Spleen (tissue), 7 donors: Measurements from ENCODE around the gene GNS.

ENCODE experiments used
- POLR2A ChIP-seq, 3 donors: fragments of 450-650 bp; IDR thresholded peaks; one replicate each; pipeline ENCODE4 v1.5.1; 2017; ENCODE audit warnings: antibody characterized with exemption in 3 of 3, mild to moderate bottlenecking in 1 of 3
- TF ChIP-seq, protein P1 (sequence below), 11 experiments: fragments of 200-600 bp in 7 of 11; fragments of 450-650 bp in 4 of 11; sonication (generic) in 4 of 11; IDR thresholded peaks in 8 of 11; conservative IDR thresholded peaks in 3 of 11; 1 replicate in 7 of 11; 2 replicates in 4 of 11; pipeline versions ENCODE4 v1.4.0 to v1.8.0; 2016 to 2021; ENCODE audit warnings: antibody characterized with exemption in 11 of 11, inconsistent platforms in 4 of 11, mild to moderate bottlenecking in 1 of 11
- donor health status: DM: no; HTN: no; CAD: no; lungs with moderate emphysema.
- donor health status: DM: no; HTN: no; CAD: no.
- donor health status: DM: no; HTN: no; CAD: no.

GRCh38 chr12:64673490-64674169, 85.6 kb downstream of the GNS start:
- TF ChIP-seq, protein P1, sequence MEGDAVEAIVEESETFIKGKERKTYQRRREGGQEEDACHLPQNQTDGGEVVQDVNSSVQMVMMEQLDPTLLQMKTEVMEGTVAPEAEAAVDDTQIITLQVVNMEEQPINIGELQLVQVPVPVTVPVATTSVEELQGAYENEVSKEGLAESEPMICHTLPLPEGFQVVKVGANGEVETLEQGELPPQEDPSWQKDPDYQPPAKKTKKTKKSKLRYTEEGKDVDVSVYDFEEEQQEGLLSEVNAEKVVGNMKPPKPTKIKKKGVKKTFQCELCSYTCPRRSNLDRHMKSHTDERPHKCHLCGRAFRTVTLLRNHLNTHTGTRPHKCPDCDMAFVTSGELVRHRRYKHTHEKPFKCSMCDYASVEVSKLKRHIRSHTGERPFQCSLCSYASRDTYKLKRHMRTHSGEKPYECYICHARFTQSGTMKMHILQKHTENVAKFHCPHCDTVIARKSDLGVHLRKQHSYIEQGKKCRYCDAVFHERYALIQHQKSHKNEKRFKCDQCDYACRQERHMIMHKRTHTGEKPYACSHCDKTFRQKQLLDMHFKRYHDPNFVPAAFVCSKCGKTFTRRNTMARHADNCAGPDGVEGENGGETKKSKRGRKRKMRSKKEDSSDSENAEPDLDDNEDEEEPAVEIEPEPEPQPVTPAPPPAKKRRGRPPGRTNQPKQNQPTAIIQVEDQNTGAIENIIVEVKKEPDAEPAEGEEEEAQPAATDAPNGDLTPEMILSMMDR (IDR thresholded peaks at IDR 0.05 in 8 of 11, conservative IDR thresholded peaks at IDR 0.05 in 3 of 11) = no peak
- no peak for TF ChIP-seq POLR2A (IDR thresholded peaks at IDR 0.05)
